HG03066 (cell line): Measurements from ENCODE around the gene NAT14.

Source experiments
- ATAC-seq: cut with Tn5 transposase; IDR thresholded peaks from one replicate; pipeline ENCODE4 v1.9.1; 2021; ENCODE audit warnings: low read depth; ENCODE audit not compliant: unreplicated experiment

NAT14 gene

DNA sequence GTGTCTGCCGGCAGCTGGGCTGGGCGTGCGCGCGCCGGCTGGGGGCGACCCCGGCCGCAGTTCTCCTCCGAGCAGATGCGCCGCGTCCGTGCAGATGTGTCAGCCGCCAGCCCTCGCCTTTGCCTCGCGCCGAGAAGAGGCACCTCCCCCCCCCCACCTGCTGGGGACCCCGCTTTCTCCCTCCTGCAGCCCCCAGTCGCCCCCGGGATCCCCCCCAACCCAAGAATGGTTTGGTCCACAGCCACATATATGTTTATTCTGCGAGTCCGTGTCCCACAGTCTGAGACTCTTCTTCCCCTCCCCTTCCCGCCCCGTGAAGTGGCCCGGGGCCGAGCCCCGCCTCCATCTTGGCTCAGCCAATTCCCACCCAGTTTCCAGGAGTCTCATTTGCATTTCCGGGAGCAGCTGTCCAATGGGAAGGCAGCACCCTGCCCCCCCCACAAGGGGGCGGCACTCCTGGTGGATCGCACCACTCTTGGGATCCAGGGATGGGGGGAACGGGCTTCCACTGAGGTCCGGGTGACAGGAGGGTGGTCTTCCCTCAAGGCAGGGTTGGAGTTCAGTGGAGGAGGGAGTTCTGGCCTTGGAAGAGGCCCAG lies 32.1 kb upstream of the NAT14 start:
- ATAC-seq = no peak

GRCh38 chr19:55453511-55454260 lies 31.3 kb upstream of the NAT14 start:
- no peak for ATAC-seq

GRCh38 chr19:55454787-55455243 lies 30.2 kb upstream of the NAT14 start:
- no peak for ATAC-seq

- no peak for ATAC-seq
Measured at GRCh38 chr19:55455576-55456235, 29.3 kb upstream of the NAT14 start.

DNA sequence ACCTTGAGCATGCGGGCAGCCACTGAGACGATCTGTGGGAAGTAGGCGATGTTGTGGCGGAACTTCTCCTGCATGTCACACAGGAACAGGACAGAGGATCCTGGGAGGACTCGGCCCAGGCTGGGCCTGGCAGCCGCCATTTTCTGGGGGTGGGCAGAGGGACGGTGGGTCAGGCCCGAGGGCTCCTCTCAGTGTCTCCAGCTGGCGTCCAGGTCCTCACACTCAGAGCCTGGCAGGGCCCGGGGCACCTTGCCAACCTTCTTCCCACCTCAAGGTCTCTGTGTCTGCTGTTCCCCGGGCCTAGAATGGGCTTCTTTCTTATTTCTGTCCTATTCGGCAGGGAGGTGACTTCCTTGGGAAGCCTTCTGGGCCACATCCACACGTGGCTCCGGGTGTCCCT lies 28.6 kb upstream of the NAT14 start:
- ATAC-seq = no peak

GRCh38 chr19:55457683-55458457 lies 27.1 kb upstream of the NAT14 start:
- no peak for ATAC-seq

- no peak for ATAC-seq
Measured at GRCh38 chr19:55459551-55459949, 25.4 kb upstream of the NAT14 start.

DNA sequence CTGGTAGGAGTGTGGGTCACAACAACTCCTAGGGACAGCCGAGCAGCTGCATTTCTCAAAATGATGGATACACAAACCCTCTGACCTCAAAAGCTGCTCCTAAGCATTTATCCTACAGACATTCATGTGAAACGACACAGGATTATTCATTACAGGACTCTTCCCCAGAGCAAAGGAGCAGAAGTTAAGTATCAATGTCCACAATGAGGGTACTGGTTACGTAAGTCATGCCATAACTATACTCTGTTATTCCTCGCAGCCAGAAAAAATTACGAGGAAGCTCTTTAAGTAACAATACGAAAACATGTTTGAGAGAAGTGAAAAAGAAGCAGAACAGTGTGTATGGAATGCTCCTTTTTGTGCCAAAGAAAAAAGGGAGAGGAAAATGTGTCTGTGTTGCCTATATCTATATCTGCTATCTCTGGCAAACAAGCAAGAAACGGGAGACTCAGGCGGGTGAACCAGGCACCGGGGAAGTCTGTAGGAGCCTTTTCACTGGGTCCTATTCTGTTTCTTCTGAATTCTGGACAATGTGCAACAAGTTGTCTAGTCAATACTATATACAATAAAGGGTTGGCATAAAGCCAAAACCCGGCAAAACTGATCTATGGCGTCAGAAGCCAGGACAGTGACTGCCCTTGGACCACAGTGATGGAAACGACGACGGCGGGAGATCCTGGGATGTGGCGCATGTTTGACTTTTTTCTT lies 24.9 kb upstream of the NAT14 start:
- no peak for ATAC-seq

- no peak for ATAC-seq
Measured at GRCh38 chr19:55460670-55461258, 24.2 kb upstream of the NAT14 start.

DNA sequence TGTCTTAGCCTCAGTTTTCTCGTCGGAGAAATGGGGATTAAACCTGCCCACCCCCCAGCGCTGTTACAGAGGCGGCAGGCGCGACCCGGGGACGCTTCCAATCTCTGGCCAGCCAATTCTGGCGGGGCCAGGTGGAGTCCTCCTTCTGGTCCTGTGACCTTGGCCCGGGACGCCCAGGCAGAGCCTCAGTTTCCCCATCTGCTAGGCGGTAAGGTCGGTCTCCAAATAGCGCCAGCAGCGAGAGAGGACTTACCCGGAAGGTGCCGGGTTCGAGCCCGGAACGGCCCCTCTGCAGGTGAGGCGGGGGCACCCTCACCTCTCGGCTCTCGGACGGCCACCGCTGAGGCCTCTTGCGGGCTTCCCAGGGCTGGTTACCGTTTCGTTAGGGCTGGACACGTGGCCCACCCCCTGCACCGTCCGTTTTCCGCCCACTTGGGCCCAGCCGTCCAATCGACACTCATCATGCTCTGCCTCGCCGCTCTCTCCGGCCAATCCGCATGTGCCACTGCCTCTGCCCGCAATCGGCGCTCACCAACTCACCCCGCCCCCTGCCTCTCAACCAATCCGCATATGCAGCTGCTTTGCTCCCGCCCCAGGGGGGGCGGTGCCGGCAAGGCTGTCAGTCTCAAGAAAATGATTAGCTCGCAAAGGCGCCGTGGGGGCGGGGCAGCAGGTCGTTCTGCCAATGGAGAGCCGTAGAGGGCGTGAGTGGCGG lies 23.6 kb upstream of the NAT14 start, which contains the start of gene ISOC2:
Gene ISOC2, minus strand, starts transcription at position 384 of the 715 bp plus-strand sequence. CDS start 5,156 bp downstream, outside the sequence.
- ATAC-seq = peak; percentile 89

DNA sequence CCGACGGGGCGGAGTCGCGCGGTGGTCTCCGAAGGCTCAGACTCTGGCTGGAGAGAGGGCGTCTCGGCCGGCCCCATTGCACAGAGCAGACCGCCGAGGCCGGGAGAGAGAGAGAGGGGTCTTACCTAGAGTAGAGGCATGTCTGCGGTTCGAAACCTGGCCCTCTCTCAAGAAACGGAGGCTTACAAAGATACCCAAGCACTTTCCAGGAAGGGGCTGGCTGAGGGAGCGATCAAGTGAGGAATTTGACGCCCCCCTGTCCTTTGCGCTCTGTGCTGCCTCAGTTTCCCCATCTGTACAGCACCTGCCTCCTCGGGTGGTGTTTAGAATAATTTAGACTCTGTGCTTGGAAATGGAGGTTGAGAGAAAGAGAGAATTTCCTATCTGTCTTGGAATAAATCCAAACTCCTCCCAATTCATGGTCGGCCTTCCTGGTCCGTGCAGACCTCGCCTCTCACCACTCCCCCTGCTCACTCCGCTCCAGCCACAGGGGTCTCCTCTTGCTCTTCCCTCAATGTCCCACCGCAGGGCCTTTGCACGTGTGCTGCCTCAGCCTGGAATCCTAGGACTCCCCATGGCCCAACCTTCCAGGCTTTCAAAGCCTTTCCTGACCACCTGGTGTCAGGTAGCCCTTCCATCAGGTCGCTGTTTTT lies 22.9 kb upstream of the NAT14 start:
- no peak for ATAC-seq

- no peak for ATAC-seq
Measured at GRCh38 chr19:55462722-55463121, 22.3 kb upstream of the NAT14 start.

- no peak for ATAC-seq
Measured at GRCh38 chr19:55463583-55464031, 21.4 kb upstream of the NAT14 start.

DNA sequence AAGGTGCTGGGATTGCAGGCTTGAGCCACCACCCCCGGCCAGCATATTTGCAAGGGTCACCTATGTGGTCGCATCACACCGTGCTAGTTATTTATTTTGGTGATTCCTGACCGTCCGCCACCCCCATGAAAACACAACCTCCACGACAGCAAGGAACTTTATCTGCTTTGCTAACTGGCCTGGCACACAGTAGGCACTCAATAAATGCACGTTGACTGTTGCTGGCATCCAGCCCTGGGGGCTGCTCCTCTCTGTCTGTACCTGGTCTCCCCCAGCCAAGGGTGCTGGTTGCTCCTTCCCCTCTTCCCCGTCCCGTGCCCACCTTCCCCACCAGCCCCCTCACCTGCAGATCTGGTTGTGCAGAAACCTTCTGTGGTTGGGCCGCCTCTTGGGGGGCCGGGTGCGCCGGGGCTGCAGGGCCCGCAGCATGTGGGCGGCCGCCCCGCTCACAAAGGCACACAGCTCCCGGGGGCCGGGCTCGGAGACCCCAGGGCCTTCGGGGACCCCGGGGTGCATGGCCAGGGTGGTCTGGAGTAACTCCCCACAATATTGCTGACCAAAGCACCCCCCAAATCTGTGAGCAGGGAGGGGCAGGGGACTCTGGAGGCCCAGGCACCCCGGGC lies 20.8 kb upstream of the NAT14 start:
- no peak for ATAC-seq

GRCh38 chr19:55464662-55465054 lies 20.3 kb upstream of the NAT14 start, which contains the start of gene C19orf85:
Gene C19orf85 (minus strand): TSS chr19:55464751. CDS start chr19:55464554, 197 bp downstream.
- no peak for ATAC-seq

GRCh38 chr19:55465460-55466240 lies 19.3 kb upstream of the NAT14 start:
- no peak for ATAC-seq

- no peak for ATAC-seq
Measured at GRCh38 chr19:55466241-55466614, 18.8 kb upstream of the NAT14 start.
